Neural progenitor cell (in vitro differentiated cells): ENCODE results near the gene WDR89. TPM values are rescaled to one million over a fixed set of nuclear protein-coding genes. Genes with fewer than 3 reads are reported as not detected.

ENCODE experiments used
- DNase-seq: peaks from one replicate; pipeline ENCODE4 v3.0.0-alpha.2; 2016; ENCODE audit warnings: low spot score
- H2AFZ ChIP-seq: fragments of 200-600 bp; sonication (generic); replicated peaks from 2 replicates; pipeline ENCODE4 v1.6.1; 2016; ENCODE audit warnings: antibody characterized with exemption
- H3F3A ChIP-seq: fragments of 200-600 bp; sonication (generic); 2 replicates; pipeline ENCODE4 v1.6.1; 2016; ENCODE audit warnings: antibody characterized with exemption, low read depth
- H3K27ac ChIP-seq: fragments of 200-600 bp; sonication (generic); 2 replicates; pipeline ENCODE4 v1.5.1; 2016; ENCODE audit warnings: mild to moderate bottlenecking
- H3K27me3 ChIP-seq: fragments of 200-600 bp; sonication (generic); 2 replicates; pipeline ENCODE4 v1.6.1; 2016; ENCODE audit warnings: mild to moderate bottlenecking, moderate library complexity
- H3K36me3 ChIP-seq: fragments of 200-600 bp; sonication (generic); 2 replicates; pipeline ENCODE4 v1.5.1; 2016
- H3K4me1 ChIP-seq: fragments of 200-600 bp; sonication (generic); 2 replicates; pipeline ENCODE4 v1.6.1; 2016; ENCODE audit warnings: mixed run types
- H3K4me2 ChIP-seq: fragments of 200-600 bp; sonication (generic); 2 replicates; pipeline ENCODE4 v1.6.1; 2016
- H3K4me3 ChIP-seq: fragments of 200-600 bp; sonication (generic); 2 replicates; pipeline ENCODE4 v1.5.1; 2016
- H3K79me2 ChIP-seq: fragments of 200-600 bp; sonication (generic); 2 replicates; pipeline ENCODE4 v1.6.1; 2016; ENCODE audit warnings: low read depth
- H3K9ac ChIP-seq: fragments of 200-600 bp; sonication (generic); 2 replicates; pipeline ENCODE4 v1.6.1; 2016
- H3K9me3 ChIP-seq: fragments of 200-600 bp; sonication (generic); 2 replicates; pipeline ENCODE4 v1.5.1; 2016; ENCODE audit warnings: low read depth
- H4K20me1 ChIP-seq: fragments of 200-600 bp; sonication (generic); 2 replicates; pipeline ENCODE4 v1.6.1; 2016; ENCODE audit warnings: low read depth
- H3K27ac Mint-ChIP-seq: 3 replicates; pipeline ENCODE4 v1.8.0; 2021; ENCODE audit warnings: mixed read lengths
- H3K27me3 Mint-ChIP-seq: 2 replicates; pipeline ENCODE4 v1.8.0; 2022; ENCODE audit warnings: low read depth, mild to moderate bottlenecking, inconsistent platforms, moderate library complexity, mixed read lengths; ENCODE audit not compliant: insufficient read depth
- H3K36me3 Mint-ChIP-seq: 3 replicates; pipeline ENCODE4 v1.8.0; 2021; ENCODE audit warnings: mixed read lengths
- H3K4me1 Mint-ChIP-seq: 3 replicates; pipeline ENCODE4 v1.8.0; 2021; ENCODE audit warnings: mixed read lengths
- H3K4me3 Mint-ChIP-seq: 3 replicates; pipeline ENCODE4 v1.8.0; 2021; ENCODE audit warnings: mild to moderate bottlenecking, moderate library complexity, mixed read lengths
- H3K9me3 Mint-ChIP-seq: 3 replicates; pipeline ENCODE4 v1.8.0; 2020; ENCODE audit warnings: mixed read lengths
- CTCF ChIP-seq: fragments of 200-600 bp; sonication (generic); IDR thresholded peaks from 2 replicates; pipeline ENCODE4 v1.5.1; 2017; ENCODE audit warnings: antibody characterized with exemption, mild to moderate bottlenecking
- EZH2 ChIP-seq: fragments of 200-600 bp; sonication (generic); IDR thresholded peaks from 2 replicates; pipeline ENCODE4 v1.6.1; 2017; ENCODE audit warnings: antibody characterized with exemption, mild to moderate bottlenecking, moderate library complexity
- EZH2phosphoT487 ChIP-seq: fragments of 200-600 bp; sonication (generic); IDR thresholded peaks from 2 replicates; pipeline ENCODE4 v1.6.1; 2017; ENCODE audit warnings: antibody characterized with exemption
- total RNA-seq: library from RNA; depleted of rRNA; stranded (reverse); fragments of >200 nt; gene quantifications from 2 replicates; pipeline ENCODE4 v1.2.3, GENCODE V29; 2015; ENCODE audit warnings: low replicate concordance

Gene WDR89
- total RNA-seq, 1 donor from 2014 or later: 39.0 TPM

GRCh38 chr14:63604626-63605025 is 37.0 kb downstream of the WDR89 start:
- H3K4me3 Mint-ChIP-seq: no peak overlapping the region
- no peak for DNase-seq

GRCh38 chr14:63603749-63604277 is 37.9 kb downstream of the WDR89 start:
- Mint-ChIP-seq H3K4me1 (no peaks in the 10 kb centered on the region), H3K4me3 (no peak overlapping the region), H3K27me3 (peaks cover 3% of the 10 kb centered on the region), H3K36me3 (peaks cover 25% of the 10 kb centered on the region), H3K9me3 (peaks cover 6% of the 10 kb centered on the region), H3K27ac (no peak overlapping the region)
- Histone ChIP-seq H3K4me2 (no peak overlapping the region), H3K9me3 (no peaks in the 10 kb centered on the region), H3K27me3 (no peaks in the 10 kb centered on the region), H3F3A (no peaks in the 10 kb centered on the region), H3K36me3 (no peaks in the 10 kb centered on the region), H2AFZ (no peak overlapping the region), H3K4me1 (no peaks in the 10 kb centered on the region), H3K9ac (no peak overlapping the region), H4K20me1 (no peaks in the 10 kb centered on the region), H3K4me3 (no peak overlapping the region), H3K79me2 (peaks cover 38% of the 10 kb centered on the region), H3K27ac (no peak overlapping the region)
- no peak for DNase-seq
- no peak for TF ChIP-seq EZH2
- no peak for TF ChIP-seq EZH2phosphoT487
- TF ChIP-seq CTCF: no peak

More at GRCh38 chr14:63604626-63605025, 37.0 kb downstream of the WDR89 start:
- Mint-ChIP-seq H3K27ac (no peak overlapping the region), H3K9me3 (peaks cover 4% of the 10 kb centered on the region), H3K4me1 (no peaks in the 10 kb centered on the region), H3K36me3 (peaks cover 17% of the 10 kb centered on the region), H3K27me3 (peaks cover 3% of the 10 kb centered on the region)
- Histone ChIP-seq H3K4me3 (no peak overlapping the region), H3K79me2 (peaks cover 46% of the 10 kb centered on the region), H3K27me3 (no peaks in the 10 kb centered on the region), H3K36me3 (no peaks in the 10 kb centered on the region), H3K27ac (no peak overlapping the region), H3K4me1 (no peaks in the 10 kb centered on the region), H3K9me3 (no peaks in the 10 kb centered on the region), H4K20me1 (no peaks in the 10 kb centered on the region), H3K9ac (no peak overlapping the region), H3F3A (no peaks in the 10 kb centered on the region), H3K4me2 (no peak overlapping the region), H2AFZ (no peak overlapping the region)
- TF ChIP-seq CTCF: no peak
- TF ChIP-seq EZH2: no peak
- TF ChIP-seq EZH2phosphoT487: no peak

- Mint-ChIP-seq H3K27me3 (no peaks in the 10 kb centered on the region), H3K27ac (no peak overlapping the region), H3K4me1 (no peaks in the 10 kb centered on the region), H3K4me3 (no peak overlapping the region), H3K36me3 (peaks cover 57% of the 10 kb centered on the region), H3K9me3 (peaks cover 31% of the 10 kb centered on the region)
- no peaks in the 10 kb centered on the region for H3F3A ChIP-seq
- no peak overlapping the region for H3K4me2 ChIP-seq
- H3K9me3 ChIP-seq: peaks cover 3% of the 10 kb centered on the region
- no peak for DNase-seq
- no peak overlapping the region for H3K4me3 ChIP-seq
- H3K27ac ChIP-seq: no peak overlapping the region
- no peaks in the 10 kb centered on the region for H3K79me2 ChIP-seq
- no peak for TF ChIP-seq CTCF
- no peak for TF ChIP-seq EZH2
- no peak for TF ChIP-seq EZH2phosphoT487
- H2AFZ ChIP-seq: no peak overlapping the region
- H3K27me3 ChIP-seq: no peaks in the 10 kb centered on the region
- no peaks in the 10 kb centered on the region for H4K20me1 ChIP-seq
- peaks cover 6% of the 10 kb centered on the region for H3K36me3 ChIP-seq
- no peak overlapping the region for H3K9ac ChIP-seq
- H3K4me1 ChIP-seq: no peaks in the 10 kb centered on the region
Measured at GRCh38 chr14:63598807-63599206, 42.9 kb downstream of the WDR89 start.
